Progenitor cell of endocrine pancreas (in vitro differentiated cells): ENCODE results near the gene TBC1D17. TPM values are rescaled to one million over a fixed set of nuclear protein-coding genes. Genes with fewer than 3 reads are reported as not detected.

Source experiments
- DNase-seq: peaks from one replicate; pipeline ENCODE4 v3.0.0; 2021; ENCODE audit warnings: low spot score; ENCODE audit not compliant: unreplicated experiment
- H3K27ac Mint-ChIP-seq: 2 replicates; pipeline ENCODE4 v1.8.0; 2021; ENCODE audit warnings: mild to moderate bottlenecking, moderate library complexity, mixed read lengths
- H3K27me3 Mint-ChIP-seq: 2 replicates; pipeline ENCODE4 v1.8.0; 2021; ENCODE audit warnings: mixed read lengths
- H3K36me3 Mint-ChIP-seq: 2 replicates; pipeline ENCODE4 v1.8.0; 2022; ENCODE audit warnings: mixed read lengths; ENCODE audit not compliant: insufficient read depth
- H3K4me1 Mint-ChIP-seq: 2 replicates; pipeline ENCODE4 v1.8.0; 2021; ENCODE audit warnings: low read depth, mixed read lengths
- H3K4me3 Mint-ChIP-seq: 2 replicates; pipeline ENCODE4 v1.8.0; 2021; ENCODE audit warnings: low read depth, mild to moderate bottlenecking, moderate library complexity, mixed read lengths
- H3K9me3 Mint-ChIP-seq: 2 replicates; pipeline ENCODE4 v1.8.0; 2021; ENCODE audit warnings: low read depth, mixed read lengths
- CTCF ChIP-seq: fragments of 200-600 bp; sonication (generic); IDR thresholded peaks from one replicate; pipeline ENCODE4 v1.5.0; 2021; ENCODE audit warnings: antibody characterized with exemption, mild to moderate bottlenecking; ENCODE audit not compliant: unreplicated experiment
- total RNA-seq: library from RNA; stranded (reverse); gene quantifications from 2 replicates; pipeline ENCODE4 v1.2.1, GENCODE V29; 2021

The TBC1D17 gene
- total RNA-seq, 1 donor from 2014 or later: 44.6 TPM

GRCh38 chr19:49881672-49882394 lies 4.3 kb downstream of the TBC1D17 start:
- no peaks in the 10 kb centered on the region for H3K27me3 Mint-ChIP-seq
- H3K36me3 Mint-ChIP-seq: peaks cover 31% of the 10 kb centered on the region
- H3K9me3 Mint-ChIP-seq: no peaks in the 10 kb centered on the region
- H3K27ac Mint-ChIP-seq: no peak overlapping the region
- TF ChIP-seq CTCF: no peak
- no peak for DNase-seq
- H3K4me1 Mint-ChIP-seq: peaks cover 9% of the 10 kb centered on the region
- H3K4me3 Mint-ChIP-seq: no peak overlapping the region

- DNase-seq: no peak
- H3K27ac Mint-ChIP-seq: no peak overlapping the region
- H3K27me3 Mint-ChIP-seq: no peaks in the 10 kb centered on the region
- TF ChIP-seq CTCF: no peak
- no peaks in the 10 kb centered on the region for H3K9me3 Mint-ChIP-seq
- peaks cover 31% of the 10 kb centered on the region for H3K36me3 Mint-ChIP-seq
- H3K4me3 Mint-ChIP-seq: no peak overlapping the region
- H3K4me1 Mint-ChIP-seq: peaks cover 9% of the 10 kb centered on the region
Measured at GRCh38 chr19:49882643-49883042, 5.1 kb downstream of the TBC1D17 start.

GRCh38 chr19:49883094-49883493 lies 5.6 kb downstream of the TBC1D17 start:
- no peak for DNase-seq
- Mint-ChIP-seq H3K27ac (no peak overlapping the region), H3K4me1 (peaks cover 7% of the 10 kb centered on the region), H3K36me3 (peaks cover 31% of the 10 kb centered on the region), H3K9me3 (no peaks in the 10 kb centered on the region), H3K4me3 (no peak overlapping the region), H3K27me3 (no peaks in the 10 kb centered on the region)
- no peak for TF ChIP-seq CTCF

- Mint-ChIP-seq H3K36me3 (peaks cover 32% of the 10 kb centered on the region), H3K27ac (no peak overlapping the region), H3K4me1 (no peaks in the 10 kb centered on the region), H3K27me3 (no peaks in the 10 kb centered on the region), H3K4me3 (no peak overlapping the region), H3K9me3 (no peaks in the 10 kb centered on the region)
- no peak for TF ChIP-seq CTCF
- DNase-seq: no peak
Measured at GRCh38 chr19:49884109-49884508, 6.6 kb downstream of the TBC1D17 start.

GRCh38 chr19:49884760-49885159 lies 7.3 kb downstream of the TBC1D17 start:
- H3K27me3 Mint-ChIP-seq: peaks cover 3% of the 10 kb centered on the region

More at GRCh38 chr19:49884760-49885159, 7.3 kb downstream of the TBC1D17 start:
- Mint-ChIP-seq H3K36me3 (peaks cover 31% of the 10 kb centered on the region), H3K27ac (no peak overlapping the region), H3K4me3 (no peak overlapping the region), H3K9me3 (no peaks in the 10 kb centered on the region), H3K4me1 (no peaks in the 10 kb centered on the region)
- TF ChIP-seq CTCF: no peak
- no peak for DNase-seq
